GM04504 (cell line): ENCODE measurements around the gene NBAS.

Experiments
- DNase-seq: peaks from one replicate; pipeline ENCODE4 v3.0.0-alpha.2; 2012; ENCODE audit warnings: low read depth

NBAS gene

DNA sequence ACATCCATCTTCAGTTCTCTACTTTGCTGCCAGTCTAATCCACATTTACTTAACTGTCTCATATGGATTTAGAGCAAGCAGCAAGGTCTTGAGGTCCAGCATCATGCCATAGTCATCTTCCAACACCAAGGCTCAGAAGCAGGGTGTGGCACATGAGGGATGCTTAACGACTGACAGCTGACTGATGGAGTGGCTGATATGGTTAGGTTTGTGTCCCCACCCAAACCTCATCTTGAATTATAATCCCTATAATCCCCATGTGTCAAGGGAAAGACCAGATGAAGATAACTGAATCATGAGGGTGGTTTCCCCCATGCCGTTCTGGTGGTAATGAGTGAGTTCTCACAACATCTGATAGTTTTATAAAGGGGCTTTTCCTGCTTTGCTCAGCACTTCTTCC, 257.3 kb downstream of the NBAS start:
- DNase-seq: no peak

DNA sequence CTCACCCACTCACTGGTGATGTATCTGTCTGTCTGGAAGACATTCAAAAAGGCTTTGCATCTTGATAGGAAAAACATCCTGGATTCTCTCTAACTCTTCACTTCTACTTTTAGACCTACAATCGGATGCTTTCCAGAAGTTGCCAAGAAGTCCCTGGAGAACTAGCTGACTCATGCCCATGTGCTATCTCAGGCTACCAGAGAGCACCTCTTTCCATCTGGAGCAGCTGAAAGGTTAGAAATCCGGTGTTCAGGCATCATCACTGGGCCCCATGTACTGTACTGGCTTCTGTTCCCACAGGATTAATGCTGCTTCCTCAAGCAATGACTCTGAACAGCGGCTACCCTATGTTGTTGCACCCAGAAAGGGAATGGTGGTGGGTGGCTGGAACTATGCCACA, 259.0 kb downstream of the NBAS start:
- DNase-seq: peak; percentile 27

- DNase-seq: no peak
Observed at GRCh38 chr2:15300624-15301573, 260.2 kb downstream of the NBAS start.

DNA sequence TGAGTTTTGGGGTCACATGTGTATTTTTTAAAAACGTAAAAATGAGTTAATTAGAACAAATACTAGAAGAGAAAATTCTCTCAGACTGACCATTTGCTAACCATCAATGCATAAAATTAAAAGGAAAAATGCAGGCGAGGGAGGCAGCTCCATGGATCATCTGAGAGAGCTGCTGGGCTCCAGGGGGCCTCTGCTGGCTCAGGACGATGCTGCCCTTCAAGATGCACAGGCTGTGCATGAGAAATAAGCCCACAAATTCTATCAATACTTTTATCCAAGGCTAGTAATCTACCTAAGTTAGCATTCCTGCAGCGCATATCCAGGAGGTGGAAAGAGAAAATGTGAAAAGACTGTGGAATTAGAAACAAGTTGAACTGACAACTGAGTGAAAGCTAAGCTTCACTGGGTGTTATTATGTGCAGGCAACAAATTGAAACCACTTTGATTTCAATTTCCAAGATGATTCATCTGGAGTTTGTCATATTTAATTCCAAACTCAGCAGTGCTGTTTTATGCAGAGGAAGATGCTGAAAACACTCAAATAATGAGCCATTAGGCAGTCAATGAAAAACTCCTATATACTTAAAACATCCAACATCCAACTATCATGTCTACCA, 261.1 kb downstream of the NBAS start:
- DNase-seq: no peak

DNA sequence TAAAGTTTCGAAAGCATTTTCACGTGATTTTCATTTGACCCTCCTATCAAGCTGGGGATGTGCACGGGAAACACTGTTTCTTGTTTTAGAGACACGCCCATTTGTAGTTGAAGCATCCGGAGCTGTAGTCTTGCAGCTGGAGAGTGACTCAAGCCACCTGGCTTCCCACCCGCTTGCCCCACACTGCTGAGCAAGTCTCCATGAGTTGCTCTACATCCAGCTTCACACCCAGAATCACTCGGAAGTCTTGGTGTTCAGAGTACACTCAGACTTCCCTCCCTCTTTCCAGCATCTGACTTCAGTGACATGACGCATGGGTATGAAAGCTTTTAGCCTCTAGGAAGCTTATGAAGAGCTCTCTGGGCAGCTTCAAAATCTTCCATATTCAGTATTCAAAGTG, 262.4 kb downstream of the NBAS start:
- DNase-seq: peak; percentile 22

DNA sequence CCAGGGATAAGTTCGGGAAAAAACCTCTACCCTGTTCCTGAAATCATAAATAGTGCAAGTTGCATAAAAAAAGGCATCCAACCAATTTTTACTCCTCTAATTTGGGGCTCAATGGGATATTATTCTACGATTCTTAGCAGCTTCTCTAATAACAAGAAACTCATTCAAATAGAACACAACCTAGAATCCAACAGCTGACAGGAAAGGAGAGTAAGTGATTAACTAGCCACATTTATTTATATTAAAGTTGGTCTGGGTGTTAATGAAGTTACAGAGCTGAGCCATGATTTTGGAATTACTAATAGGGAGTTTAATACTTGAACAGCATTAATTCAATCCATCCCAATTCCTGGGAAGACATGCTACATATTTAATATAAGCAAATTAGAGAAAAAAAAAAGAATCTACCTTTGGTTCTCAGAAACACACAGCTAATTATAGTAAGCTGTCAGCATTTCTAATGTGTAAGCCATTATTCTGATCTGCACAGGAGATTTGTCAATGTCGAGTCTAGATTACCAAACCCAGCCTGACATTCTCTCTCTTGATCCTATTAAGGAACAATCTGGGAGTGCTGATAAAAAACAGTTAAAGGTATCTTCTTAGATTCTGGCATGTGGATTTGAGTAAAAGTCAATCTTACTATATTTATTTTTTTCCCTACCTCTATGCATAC, 267.7 kb downstream of the NBAS start:
- no peak for DNase-seq

GRCh38 chr2:15287447-15288184, 273.5 kb downstream of the NBAS start:
- DNase-seq: no peak

- DNase-seq: no peak
Observed at GRCh38 chr2:15284614-15285013, 276.5 kb downstream of the NBAS start.

DNA sequence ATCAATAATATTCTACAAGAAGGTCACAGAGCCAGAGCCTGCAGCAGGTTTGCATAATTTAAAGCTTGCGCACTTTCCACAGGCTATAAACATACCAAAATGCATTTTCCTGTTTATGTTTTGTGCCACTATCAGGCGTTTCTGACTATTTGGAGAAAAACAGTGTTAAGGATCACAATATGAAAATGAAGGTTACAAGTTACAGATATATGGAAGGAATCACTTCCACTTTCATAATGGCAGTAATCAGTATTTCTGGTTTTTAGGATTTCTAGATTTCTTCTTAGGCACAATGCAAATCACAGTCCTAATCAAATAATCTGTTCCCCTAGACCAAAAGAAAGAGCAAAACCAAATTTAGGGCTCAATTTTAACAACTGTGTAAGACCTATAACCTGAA, 279.5 kb downstream of the NBAS start:
- no peak for DNase-seq

DNA sequence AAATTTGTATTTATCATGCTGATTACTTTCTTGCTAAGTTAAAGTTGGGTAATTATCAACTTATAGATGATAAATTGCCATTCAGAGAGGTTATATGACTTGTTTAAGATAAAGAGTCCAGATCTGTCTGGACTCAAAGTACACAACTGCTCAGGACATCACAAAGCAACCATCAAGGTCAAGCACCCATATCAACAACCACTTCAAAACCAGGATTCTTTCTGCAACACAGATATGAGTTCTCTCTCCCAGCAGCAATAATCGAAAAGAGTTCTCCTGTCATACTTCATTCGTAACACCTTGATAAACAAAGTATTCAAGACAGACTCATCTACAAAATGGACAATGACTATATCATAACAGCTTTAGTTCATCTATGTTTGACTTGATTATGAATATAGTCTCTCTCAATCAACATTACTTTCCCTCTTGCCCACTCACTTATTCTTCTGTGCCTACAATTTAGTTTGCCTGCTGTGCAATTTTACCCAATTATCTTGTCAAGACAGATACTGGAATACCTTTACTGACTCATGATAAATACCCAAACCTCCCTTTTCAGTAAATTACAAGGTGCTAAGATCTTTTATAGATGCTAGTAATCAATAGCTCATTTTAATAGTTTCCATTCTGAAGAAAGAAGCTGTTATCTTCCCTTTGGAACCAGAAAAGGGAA, 281.8 kb downstream of the NBAS start:
- DNase-seq: no peak

DNA sequence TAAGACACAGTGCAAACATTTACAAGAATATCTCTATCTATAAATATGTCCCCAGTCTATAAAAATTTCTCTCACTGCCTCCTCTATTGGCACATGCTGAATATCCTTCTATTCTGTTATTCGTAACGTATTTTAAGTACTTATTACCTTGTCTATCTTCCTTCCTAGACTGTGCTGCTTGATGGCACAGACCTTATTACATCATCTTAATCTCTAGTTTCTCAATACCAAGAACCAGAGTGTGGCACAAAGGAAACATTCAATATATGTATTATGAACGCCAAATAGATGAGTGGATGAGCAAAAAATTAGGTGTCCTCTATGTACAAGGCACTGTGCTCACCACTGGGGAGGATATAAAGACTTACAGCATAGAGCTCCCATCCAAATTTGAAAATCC, 282.8 kb downstream of the NBAS start:
- no peak for DNase-seq

GRCh38 chr2:15275346-15275745, 285.8 kb downstream of the NBAS start:
- no peak for DNase-seq

DNA sequence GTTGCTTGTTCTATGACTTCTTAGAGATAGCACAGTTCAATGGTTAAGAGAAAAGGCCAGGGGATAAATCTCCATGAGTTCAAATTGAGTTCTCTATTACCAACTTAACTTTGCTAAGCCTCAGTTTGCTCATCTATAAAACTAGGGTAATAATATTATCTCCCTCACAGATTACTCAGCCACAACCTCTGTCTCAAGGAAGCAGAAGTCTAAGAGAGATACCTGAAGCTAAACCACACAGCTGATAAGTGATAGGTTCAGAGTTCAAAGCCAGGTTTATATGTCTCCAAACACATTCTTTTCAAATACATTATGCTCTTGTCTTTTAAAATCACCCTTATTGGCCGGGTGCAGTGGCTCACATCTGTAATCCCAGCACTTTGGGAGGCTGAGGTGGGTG, 287.7 kb downstream of the NBAS start:
- DNase-seq: no peak

GRCh38 chr2:15272942-15273341, 288.2 kb downstream of the NBAS start:
- DNase-seq: no peak

DNA sequence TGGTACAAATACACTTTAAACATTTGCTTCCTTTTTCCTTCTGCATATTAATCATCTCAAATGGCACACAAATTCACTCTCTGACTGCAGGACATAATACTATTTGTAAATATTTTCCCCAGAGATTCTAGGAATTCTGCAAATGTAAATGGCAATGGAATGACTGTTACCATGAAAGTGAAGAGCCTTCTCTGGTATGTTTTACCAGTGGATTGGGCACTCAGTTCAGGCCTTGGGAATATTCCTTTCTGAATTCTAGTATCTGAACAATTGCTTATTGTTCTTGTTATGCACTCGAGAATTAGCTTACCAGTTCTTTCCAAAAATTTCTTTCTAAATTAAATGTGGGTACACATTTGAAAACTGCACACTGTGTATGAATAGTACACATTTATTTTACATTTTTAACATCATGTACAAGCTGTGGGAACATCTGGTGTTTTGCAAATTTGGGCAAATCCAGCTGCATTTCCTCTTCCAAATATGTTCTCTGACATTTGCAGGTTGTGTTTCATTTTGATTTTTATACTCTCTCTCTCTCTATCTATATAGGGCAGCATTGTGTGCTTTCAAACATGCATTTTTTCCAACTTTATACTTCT, 289.1 kb downstream of the NBAS start:
- DNase-seq: no peak

DNA sequence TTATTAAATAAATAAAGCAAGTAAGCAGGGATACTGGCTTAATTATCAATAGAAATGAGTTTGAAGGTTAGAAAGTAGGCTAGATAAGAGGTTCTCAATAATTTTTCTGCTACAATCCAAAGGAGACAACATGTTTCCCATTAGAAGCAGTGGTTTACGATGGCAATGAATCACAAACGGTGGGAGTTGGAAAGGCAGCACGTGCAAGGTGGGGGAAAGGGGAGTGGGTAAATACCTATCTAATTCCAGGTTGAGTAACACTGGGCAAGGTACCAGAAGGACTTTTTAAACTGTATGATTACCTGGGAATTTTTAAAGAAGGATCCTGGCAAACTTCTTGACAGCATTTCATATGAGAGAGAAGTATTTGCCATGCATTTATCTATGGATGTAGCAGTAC, 289.9 kb downstream of the NBAS start:
- DNase-seq: no peak

DNA sequence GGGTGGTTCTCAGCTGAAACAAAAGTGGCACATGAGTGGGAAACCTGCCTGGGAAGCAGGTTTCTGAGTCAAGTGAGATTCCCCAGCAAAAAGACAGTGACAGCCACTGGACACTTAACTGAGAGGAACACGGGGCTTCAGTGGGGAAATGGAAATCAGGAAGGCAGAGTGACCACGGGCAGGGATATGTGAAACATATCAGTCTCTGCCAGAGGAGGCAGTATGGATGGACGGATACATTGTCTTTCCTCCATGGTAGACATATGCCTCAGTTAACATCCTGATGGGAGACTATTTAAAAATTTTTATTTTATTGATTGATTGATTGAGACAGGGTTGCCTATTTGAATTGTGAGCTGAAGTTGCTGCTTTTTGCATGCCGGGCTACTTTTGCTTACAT, 292.1 kb downstream of the NBAS start:
- DNase-seq: no peak

DNA sequence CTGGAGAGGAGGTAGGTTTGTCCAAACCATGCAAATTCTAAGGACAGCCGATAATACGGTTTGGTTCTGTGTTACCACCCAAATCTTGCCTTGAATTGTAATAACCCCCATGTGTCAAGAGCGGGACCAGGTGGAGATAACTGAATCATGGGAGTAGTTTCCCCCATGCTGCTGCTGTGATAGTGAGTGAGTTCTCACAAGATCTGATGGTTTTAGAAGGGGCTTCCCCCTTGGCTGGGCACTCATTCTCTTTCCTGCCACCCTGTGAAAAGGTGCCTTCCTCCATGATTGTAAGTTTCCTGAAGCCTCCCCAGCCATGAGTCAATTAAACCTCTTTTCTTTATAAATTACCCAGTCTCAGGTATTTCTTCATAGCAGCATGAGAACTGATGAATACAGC, 295.2 kb downstream of the NBAS start:
- no peak for DNase-seq

GRCh38 chr2:15263976-15264685, 297.0 kb downstream of the NBAS start:
- no peak for DNase-seq

- DNase-seq: no peak
Observed at GRCh38 chr2:15262792-15263191, 298.3 kb downstream of the NBAS start.

GRCh38 chr2:15260835-15261234, 300.3 kb downstream of the NBAS start:
- no peak for DNase-seq
